Esophagus squamous epithelium (tissue), 4 donors: ENCODE results near the gene IFNGR1.

ENCODE experiments used
- CTCF ChIP-seq, 6 experiments: fragments of 450-650 bp in 4 of 6; fragments of 200-600 bp in 2 of 6; sonication (generic) in 2 of 6; IDR thresholded peaks; one replicate each; pipeline ENCODE4 v1.5.1; 2016 to 2019; ENCODE audit warnings: antibody characterized with exemption in 6 of 6, mild to moderate bottlenecking in 4 of 6, moderate library complexity in 4 of 6
- POLR2A ChIP-seq, 4 donors: fragments of 450-650 bp; IDR thresholded peaks; one replicate each; pipeline ENCODE4 v1.6.1; 2017; ENCODE audit warnings: antibody characterized with exemption in 4 of 4, mild to moderate bottlenecking in 4 of 4, moderate library complexity in 3 of 4

- TF ChIP-seq CTCF (IDR thresholded peaks at IDR 0.05), result no peak
- TF ChIP-seq POLR2A (IDR thresholded peaks at IDR 0.05), result no peak
These were observed 1.2 kb downstream of the IFNGR1 start for GRCh38 chr6:137217801-137218472.
